ENCODE measurements around the gene ZNF318. TPM values are rescaled to one million over a fixed set of nuclear protein-coding genes. Genes with fewer than 3 reads are reported as not detected.
"Not testable (repeated sequence)": the region's sequence is repeated elsewhere in the genome, so short reads cannot be mapped to it uniquely, and the experiment has no call there.

Gene ZNF318
- total RNA-seq, 1 experiment from 2014 or later, result 17.1 TPM

DNA sequence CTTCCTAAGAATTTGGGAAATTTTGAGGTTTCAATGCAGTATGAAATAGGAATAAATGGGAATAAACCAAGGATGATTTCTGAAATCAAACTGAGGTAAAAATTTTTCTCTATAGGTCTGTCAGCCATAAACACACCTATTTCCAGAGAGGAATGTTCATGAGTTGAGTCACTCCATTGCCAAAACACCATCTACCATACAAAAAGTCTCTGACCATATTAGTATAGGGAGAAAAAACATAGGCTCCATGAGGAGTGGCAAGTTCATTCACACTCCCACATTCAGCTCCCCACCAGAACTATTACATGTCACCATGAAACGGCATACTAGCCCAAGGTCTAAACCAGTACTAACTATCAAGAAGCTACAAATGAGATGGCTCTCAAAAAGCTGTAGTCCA, 9.6 kb downstream of the ZNF318 start:
- no peaks in the 10 kb centered on the region for H3K79me2 ChIP-seq (ENCODE audit: low read depth)
- H2AFZ ChIP-seq, result no peak overlapping the region
- no peaks in the 10 kb centered on the region for H3F3A ChIP-seq (ENCODE audit: insufficient read depth, low read depth)
- CTCF ChIA-PET, result interaction anchor here (0.6 kb wide), 1 partner anchor 142 kb away, joined by 3 read pairs; no protein-coding TSS in a partner anchor
- TF ChIP-seq, protein P1, sequence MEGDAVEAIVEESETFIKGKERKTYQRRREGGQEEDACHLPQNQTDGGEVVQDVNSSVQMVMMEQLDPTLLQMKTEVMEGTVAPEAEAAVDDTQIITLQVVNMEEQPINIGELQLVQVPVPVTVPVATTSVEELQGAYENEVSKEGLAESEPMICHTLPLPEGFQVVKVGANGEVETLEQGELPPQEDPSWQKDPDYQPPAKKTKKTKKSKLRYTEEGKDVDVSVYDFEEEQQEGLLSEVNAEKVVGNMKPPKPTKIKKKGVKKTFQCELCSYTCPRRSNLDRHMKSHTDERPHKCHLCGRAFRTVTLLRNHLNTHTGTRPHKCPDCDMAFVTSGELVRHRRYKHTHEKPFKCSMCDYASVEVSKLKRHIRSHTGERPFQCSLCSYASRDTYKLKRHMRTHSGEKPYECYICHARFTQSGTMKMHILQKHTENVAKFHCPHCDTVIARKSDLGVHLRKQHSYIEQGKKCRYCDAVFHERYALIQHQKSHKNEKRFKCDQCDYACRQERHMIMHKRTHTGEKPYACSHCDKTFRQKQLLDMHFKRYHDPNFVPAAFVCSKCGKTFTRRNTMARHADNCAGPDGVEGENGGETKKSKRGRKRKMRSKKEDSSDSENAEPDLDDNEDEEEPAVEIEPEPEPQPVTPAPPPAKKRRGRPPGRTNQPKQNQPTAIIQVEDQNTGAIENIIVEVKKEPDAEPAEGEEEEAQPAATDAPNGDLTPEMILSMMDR (conservative IDR thresholded peaks at IDR 0.05), result no peak
- no peak for TF ChIP-seq EZH2 (IDR thresholded peaks at IDR 0.05; ENCODE audit: low read depth)
- H3K27me3 ChIP-seq (ENCODE audit: insufficient read depth, low read depth), result no peaks in the 10 kb centered on the region
- DNase-seq, result no peak
- POLR2A ChIA-PET (ENCODE audit: unreplicated experiment), result no interaction called here
- BruUV-seq (replicated peaks), result no TSS peak
- no peaks in the 10 kb centered on the region for H3K9me2 ChIP-seq (ENCODE audit: insufficient read depth)
- intact Hi-C loops (cut with micrococcal nuclease; ENCODE audit: unreplicated experiment), result no loop called here
- no peak overlapping the region for H3K27ac ChIP-seq
- H3K4me2 ChIP-seq, result no peak overlapping the region
- no peaks in the 10 kb centered on the region for H3K9me3 ChIP-seq (ENCODE audit: insufficient read depth, low read depth)
- H3K4me3 ChIP-seq, result no peak overlapping the region
- H3K36me3 ChIP-seq (ENCODE audit: low read depth), result peaks cover 19% of the 10 kb centered on the region
- no peaks in the 10 kb centered on the region for H4K20me1 ChIP-seq (ENCODE audit: insufficient read depth)
- no peaks in the 10 kb centered on the region for H3K4me1 ChIP-seq (replicated peaks; ENCODE audit: insufficient read depth)

DNA sequence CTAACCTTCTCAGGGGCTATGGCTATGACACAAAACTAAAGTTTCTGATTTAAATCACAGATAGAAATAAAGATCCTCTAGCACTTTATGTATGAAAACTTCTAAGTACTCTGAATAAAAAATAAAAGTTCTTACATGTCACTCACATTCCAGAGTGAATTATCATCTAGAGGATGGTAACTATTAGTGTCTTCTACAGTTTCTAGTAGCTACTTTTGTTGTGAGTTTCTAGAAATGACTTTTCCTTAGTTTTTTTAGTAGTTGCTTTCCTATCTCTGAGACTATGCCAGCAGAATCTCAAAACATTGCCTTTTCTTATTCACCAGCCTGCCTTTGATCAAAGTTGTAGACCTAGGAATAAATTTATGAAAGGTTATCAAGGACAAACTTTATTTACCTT, 10.1 kb downstream of the ZNF318 start:
- Histone ChIP-seq H3F3A (ENCODE audit: insufficient read depth, low read depth) (no peaks in the 10 kb centered on the region), H3K79me2 (ENCODE audit: low read depth) (no peaks in the 10 kb centered on the region), H3K4me3 (no peak overlapping the region), H3K36me3 (ENCODE audit: low read depth) (peaks cover 14% of the 10 kb centered on the region), H3K27me3 (ENCODE audit: insufficient read depth, low read depth) (no peaks in the 10 kb centered on the region), H2AFZ (no peak overlapping the region), H4K20me1 (ENCODE audit: insufficient read depth) (no peaks in the 10 kb centered on the region), H3K4me2 (no peak overlapping the region), H3K9me2 (ENCODE audit: insufficient read depth) (no peaks in the 10 kb centered on the region), H3K9me3 (ENCODE audit: insufficient read depth, low read depth) (no peaks in the 10 kb centered on the region), H3K4me1 (replicated peaks; ENCODE audit: insufficient read depth) (no peaks in the 10 kb centered on the region), H3K27ac (no peak overlapping the region)
- intact Hi-C loops (cut with micrococcal nuclease; ENCODE audit: unreplicated experiment), result no loop called here
- no peak for TF ChIP-seq EZH2 (IDR thresholded peaks at IDR 0.05; ENCODE audit: low read depth)
- TF ChIP-seq, protein P1 (conservative IDR thresholded peaks at IDR 0.05), result no peak
- CTCF ChIA-PET, result no interaction called here
- POLR2A ChIA-PET (ENCODE audit: unreplicated experiment), result interaction anchor here (0.6 kb wide), 1 partner anchor 15 kb away, joined by 5 read pairs; no protein-coding TSS in a partner anchor
- DNase-seq, result no peak
- BruUV-seq (replicated peaks), result no TSS peak

DNA sequence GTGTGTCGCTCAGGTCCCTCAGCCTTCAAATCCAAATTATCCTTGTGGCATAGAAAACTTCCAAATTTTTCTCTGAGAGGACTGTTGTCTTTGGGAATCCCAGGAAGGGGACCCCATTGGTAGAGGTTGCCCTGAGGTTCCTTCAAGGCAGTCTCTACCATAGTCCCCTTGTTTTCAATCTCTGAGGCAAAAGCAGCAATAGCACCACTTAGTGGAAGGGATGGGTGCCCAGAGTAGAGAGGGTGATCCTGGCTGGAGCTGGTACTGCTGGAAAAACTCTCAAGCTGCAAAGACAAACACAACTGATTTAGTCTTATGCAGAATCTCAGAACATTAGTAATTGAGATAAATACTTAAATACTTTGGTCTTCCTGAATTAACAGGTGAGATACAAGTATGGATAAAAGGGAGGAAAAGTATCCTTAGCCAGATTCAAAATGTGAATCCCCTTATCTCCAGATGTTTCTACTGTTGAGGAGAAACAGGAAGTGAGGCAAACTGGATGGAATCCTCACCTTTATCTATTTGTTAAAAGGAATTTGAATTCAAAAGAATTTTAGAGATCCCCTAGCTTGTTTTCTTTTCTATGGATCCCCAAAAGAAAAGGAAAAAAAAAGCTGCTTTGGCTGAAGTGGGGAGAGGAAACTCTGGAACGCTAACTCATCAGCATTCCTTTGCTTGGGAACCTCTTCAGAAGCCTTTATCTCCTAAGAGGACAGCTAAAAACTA, 13.4 kb downstream of the ZNF318 start:
- intact Hi-C loops (cut with micrococcal nuclease; ENCODE audit: unreplicated experiment), result no loop called here
- no peak overlapping the region for H3K27ac ChIP-seq
- no peaks in the 10 kb centered on the region for H3F3A ChIP-seq (ENCODE audit: insufficient read depth, low read depth)
- TF ChIP-seq EZH2 (IDR thresholded peaks at IDR 0.05; ENCODE audit: low read depth), result no peak
- TF ChIP-seq, protein P1 (conservative IDR thresholded peaks at IDR 0.05), result 0 out of 2 replicates have a peak, but pooled peaks have one; percentile 33
- peaks cover 12% of the 10 kb centered on the region; the same call in 1 of the 2 replicates for H3K36me3 ChIP-seq (ENCODE audit: low read depth)
- H3K27me3 ChIP-seq (ENCODE audit: insufficient read depth, low read depth), result no peaks in the 10 kb centered on the region
- no peaks in the 10 kb centered on the region for H3K79me2 ChIP-seq (ENCODE audit: low read depth)
- CTCF ChIA-PET, result interaction anchor here (0.9 kb wide), 1 partner anchor 151 kb away, joined by 3 read pairs; no protein-coding TSS in a partner anchor
- no peaks in the 10 kb centered on the region for H3K9me3 ChIP-seq (ENCODE audit: insufficient read depth, low read depth)
- POLR2A ChIA-PET (ENCODE audit: unreplicated experiment), result no interaction called here
- no peak for DNase-seq
- H3K4me1 ChIP-seq (replicated peaks; ENCODE audit: insufficient read depth), result no peaks in the 10 kb centered on the region
- no peak overlapping the region for H3K4me2 ChIP-seq
- no peaks in the 10 kb centered on the region for H4K20me1 ChIP-seq (ENCODE audit: insufficient read depth)
- H3K9me2 ChIP-seq (ENCODE audit: insufficient read depth), result no peaks in the 10 kb centered on the region
- BruUV-seq (replicated peaks), result no TSS peak
- no peak overlapping the region for H2AFZ ChIP-seq
- no peak overlapping the region for H3K4me3 ChIP-seq

DNA sequence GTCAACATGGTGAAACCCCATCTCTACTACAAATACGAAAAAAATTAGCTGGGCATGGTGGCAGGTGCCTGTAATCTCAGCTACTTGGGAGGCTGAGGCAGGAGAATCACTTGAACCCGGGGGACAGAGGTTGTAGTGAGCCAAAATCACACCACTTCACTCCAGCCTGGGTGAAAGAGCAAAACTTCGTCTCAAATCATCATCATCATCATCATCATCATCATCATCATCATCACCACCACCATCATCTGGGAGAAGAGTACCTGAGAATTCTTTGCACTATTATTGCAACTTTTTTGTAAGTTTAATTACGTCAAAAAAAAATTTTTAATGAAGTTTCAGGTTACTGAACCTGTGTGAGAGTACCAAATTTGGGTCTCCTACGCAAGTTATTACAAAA, 17.5 kb downstream of the ZNF318 start:
- not testable (repeated sequence) for H2AFZ ChIP-seq; H3K9me3 ChIP-seq (ENCODE audit: insufficient read depth, low read depth); H3K4me3 ChIP-seq

More for the DNA sequence above, 17.5 kb downstream of the ZNF318 start:
- DNase-seq; H3K27me3 ChIP-seq (ENCODE audit: insufficient read depth, low read depth); BruUV-seq (replicated peaks); H3K36me3 ChIP-seq (ENCODE audit: low read depth); intact Hi-C loops (cut with micrococcal nuclease; ENCODE audit: unreplicated experiment); H3K4me2 ChIP-seq; H3K27ac ChIP-seq; H3F3A ChIP-seq (ENCODE audit: insufficient read depth, low read depth); H3K79me2 ChIP-seq (ENCODE audit: low read depth); H4K20me1 ChIP-seq (ENCODE audit: insufficient read depth); CTCF ChIA-PET; POLR2A ChIA-PET (ENCODE audit: unreplicated experiment); H3K4me1 ChIP-seq (replicated peaks; ENCODE audit: insufficient read depth); H3K9me2 ChIP-seq (ENCODE audit: insufficient read depth): not testable (repeated sequence)

Data from PC-9 (cell line).